A549 (cell line): Measurements from ENCODE around the gene MEIOSIN.

Experiments
- CTCF ChIP-seq: fragments of >200 bp; sonication (Bioruptor Twin); formaldehyde crosslinking; IDR thresholded peaks from 3 replicates; pipeline ENCODE4 v1.5.1; 2016
- FOSL2 ChIP-seq, 2 experiments: fragments of 450-650 bp in 1 of 2; fragments of >200 bp in 1 of 2; sonication (Bioruptor Twin) in 1 of 2; formaldehyde crosslinking; IDR thresholded peaks; 2 replicates each; pipeline versions ENCODE4 v1.5.0 to v1.6.1; 2016 to 2020; ENCODE audit warnings: mild to moderate bottlenecking in 1 of 2, moderate library complexity in 1 of 2
- JUNB ChIP-seq: fragments of >200 bp; sonication (Bioruptor Twin); formaldehyde crosslinking; IDR thresholded peaks from 2 replicates; pipeline ENCODE4 v1.6.1; 2016
- POLR2A ChIP-seq: IDR thresholded peaks from 2 replicates; pipeline ENCODE4 v1.6.1; 2012; ENCODE audit warnings: mild to moderate bottlenecking, low read length
- RNF2 ChIP-seq: fragments of 200-600 bp; sonication (generic); IDR thresholded peaks from 2 replicates; pipeline ENCODE4 v1.6.1; 2016; ENCODE audit warnings: low read depth, mild to moderate bottlenecking, antibody characterized with exemption, moderate library complexity, borderline replicate concordance
- SMC3 ChIP-seq: fragments of >200 bp; sonication (Bioruptor Twin); formaldehyde crosslinking; IDR thresholded peaks from 3 replicates; pipeline ENCODE4 v1.6.1; 2018; ENCODE audit warnings: inconsistent platforms
- ZC3H11A ChIP-seq: fragments of 450-650 bp; IDR thresholded peaks from 2 replicates; pipeline ENCODE4 v1.6.1; 2014; ENCODE audit warnings: antibody characterized with exemption, mild to moderate bottlenecking

- no peak for TF ChIP-seq POLR2A
- no peak for TF ChIP-seq CTCF
- TF ChIP-seq FOSL2 (IDR thresholded peaks at IDR 0.05): no peak
- no peak for TF ChIP-seq FOSL2 (CRISPR knock-in tag; IDR thresholded peaks at IDR 0.05)
- TF ChIP-seq JUNB: no peak
- no peak for TF ChIP-seq RNF2
- TF ChIP-seq ZC3H11A: no peak
- TF ChIP-seq SMC3: no peak
These were observed 31.6 kb upstream of the MEIOSIN start for GRCh38 chr19:45701676-45702075.
